ENCODE results near the gene RNASE8.

DNA sequence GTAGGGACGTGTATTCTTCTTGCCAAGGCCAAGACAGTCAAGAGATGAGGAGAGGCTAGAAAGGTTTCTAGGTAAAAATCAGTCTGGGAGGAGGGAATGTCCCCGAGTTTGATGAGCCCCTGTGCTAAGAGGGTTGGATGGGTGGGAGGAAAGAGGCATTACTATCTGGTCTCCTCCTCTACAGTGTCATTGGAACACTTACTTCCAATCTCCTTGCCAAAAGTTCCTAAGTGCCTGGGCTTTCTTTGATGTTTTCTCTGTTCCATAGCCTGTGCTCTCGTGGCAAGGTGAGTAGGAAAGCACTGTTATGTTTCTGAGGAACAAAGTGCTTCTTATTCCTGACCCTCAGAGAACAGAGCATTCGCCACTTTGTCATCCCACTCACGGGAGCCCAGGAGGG lies 22.9 kb upstream of the RNASE8 start, which contains the start of gene RNASE13:
- TF ChIP-seq, protein P1, sequence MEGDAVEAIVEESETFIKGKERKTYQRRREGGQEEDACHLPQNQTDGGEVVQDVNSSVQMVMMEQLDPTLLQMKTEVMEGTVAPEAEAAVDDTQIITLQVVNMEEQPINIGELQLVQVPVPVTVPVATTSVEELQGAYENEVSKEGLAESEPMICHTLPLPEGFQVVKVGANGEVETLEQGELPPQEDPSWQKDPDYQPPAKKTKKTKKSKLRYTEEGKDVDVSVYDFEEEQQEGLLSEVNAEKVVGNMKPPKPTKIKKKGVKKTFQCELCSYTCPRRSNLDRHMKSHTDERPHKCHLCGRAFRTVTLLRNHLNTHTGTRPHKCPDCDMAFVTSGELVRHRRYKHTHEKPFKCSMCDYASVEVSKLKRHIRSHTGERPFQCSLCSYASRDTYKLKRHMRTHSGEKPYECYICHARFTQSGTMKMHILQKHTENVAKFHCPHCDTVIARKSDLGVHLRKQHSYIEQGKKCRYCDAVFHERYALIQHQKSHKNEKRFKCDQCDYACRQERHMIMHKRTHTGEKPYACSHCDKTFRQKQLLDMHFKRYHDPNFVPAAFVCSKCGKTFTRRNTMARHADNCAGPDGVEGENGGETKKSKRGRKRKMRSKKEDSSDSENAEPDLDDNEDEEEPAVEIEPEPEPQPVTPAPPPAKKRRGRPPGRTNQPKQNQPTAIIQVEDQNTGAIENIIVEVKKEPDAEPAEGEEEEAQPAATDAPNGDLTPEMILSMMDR (IDR thresholded peaks at IDR 0.05; ENCODE audit: poor library complexity): no peak
- no peak for TF ChIP-seq EZH2 (IDR thresholded peaks at IDR 0.05; ENCODE audit: borderline replicate concordance)
